Pulmonary artery endothelial cell (primary cell): ENCODE measurements around the gene TRAIP. TPM values are rescaled to one million over a fixed set of nuclear protein-coding genes. Genes with fewer than 3 reads are reported as not detected.
"Not testable (repeated sequence)": the region's sequence is repeated elsewhere in the genome, so short reads cannot be mapped to it uniquely, and the experiment has no call there.

Source experiments
- DNase-seq: peaks from one replicate; pipeline ENCODE4 v3.0.0-alpha.2; 2011; ENCODE audit warnings: low read depth, low spot score
- total RNA-seq: library from RNA; depleted of rRNA; stranded (reverse); fragments of >200 nt; gene quantifications from 2 replicates; pipeline ENCODE4 v1.2.3, GENCODE V29; 2014

The TRAIP gene
- 4.4 and 5.1 TPM in 2 replicates for total RNA-seq

- peak; percentile 60 for DNase-seq
Observed at GRCh38 chr3:49856181-49857005, at the start of gene TRAIP. Gene TRAIP (minus strand): TSS chr3:49856564. CDS start chr3:49856453, 111 bp downstream.

- not testable (repeated sequence) for DNase-seq
Observed at GRCh38 chr3:49904448-49904847, 48.1 kb upstream of the TRAIP start.

GRCh38 chr3:49903451-49904424, 47.4 kb upstream of the TRAIP start, which contains the start of gene MST1R:
Gene MST1R (minus strand): TSS chr3:49903873. CDS start chr3:49903609, 264 bp downstream.
- DNase-seq: no peak

GRCh38 chr3:49902511-49903345, 46.4 kb upstream of the TRAIP start:
- DNase-seq: no peak

- no peak for DNase-seq
Observed at GRCh38 chr3:49901366-49902339, 45.3 kb upstream of the TRAIP start.

- no peak for DNase-seq
Observed at GRCh38 chr3:49900491-49901153, 44.3 kb upstream of the TRAIP start.

GRCh38 chr3:49899815-49900214, 43.5 kb upstream of the TRAIP start:
- DNase-seq: no peak

- no peak for DNase-seq
Observed at GRCh38 chr3:49898991-49899390, 42.6 kb upstream of the TRAIP start.

GRCh38 chr3:49896345-49896744, 40.0 kb upstream of the TRAIP start:
- DNase-seq: no peak

- DNase-seq: no peak
Observed at GRCh38 chr3:49895791-49896190, 39.4 kb upstream of the TRAIP start.

- no peak for DNase-seq
Observed at GRCh38 chr3:49889296-49889695, 32.9 kb upstream of the TRAIP start.

GRCh38 chr3:49886922-49887265, 30.5 kb upstream of the TRAIP start:
- no peak for DNase-seq

- no peak for DNase-seq
Observed at GRCh38 chr3:49883998-49884397, 27.6 kb upstream of the TRAIP start.

- no peak for DNase-seq
Observed at GRCh38 chr3:49882166-49882565, 25.8 kb upstream of the TRAIP start.

GRCh38 chr3:49880581-49881315, 24.4 kb upstream of the TRAIP start:
- DNase-seq: no peak

GRCh38 chr3:49879721-49880120, 23.4 kb upstream of the TRAIP start:
- DNase-seq: no peak

GRCh38 chr3:49878686-49879085, 22.3 kb upstream of the TRAIP start:
- no peak for DNase-seq

- no peak for DNase-seq
Observed at GRCh38 chr3:49877716-49878115, 21.4 kb upstream of the TRAIP start.

- DNase-seq: no peak
Observed at GRCh38 chr3:49876567-49876966, 20.2 kb upstream of the TRAIP start.
